ENCODE measurements around the gene ZMYND8.
"Not testable (repeated sequence)": the region's sequence is repeated elsewhere in the genome, so short reads cannot be mapped to it uniquely, and the experiment has no call there.

ZMYND8 gene

DNA sequence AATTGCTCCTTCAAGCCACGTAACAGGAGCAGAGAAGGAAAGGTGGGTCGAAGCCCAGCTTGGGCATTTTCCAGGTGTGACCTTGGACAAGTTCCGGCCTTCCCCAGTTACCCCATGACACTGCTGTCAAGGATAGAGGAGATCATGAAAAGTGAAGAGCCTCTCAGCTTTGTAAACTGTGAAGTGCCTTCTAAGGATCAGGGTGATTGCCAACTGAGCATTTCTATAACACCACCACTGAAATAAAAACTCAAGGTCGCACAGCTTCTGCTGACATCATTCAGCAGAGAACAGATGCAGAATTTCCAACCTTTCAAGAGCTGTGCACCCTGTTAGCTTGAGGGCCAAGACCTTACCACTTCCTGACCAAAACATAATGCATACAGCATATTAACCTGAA is 24.0 kb upstream of the ZMYND8 start:
- no peak for TF ChIP-seq ZNF274 (IDR thresholded peaks at IDR 0.05; ENCODE audit: low read depth, low read length)
- H3K4me3 ChIP-seq (ENCODE audit: low read length), result no peak overlapping the region

DNA sequence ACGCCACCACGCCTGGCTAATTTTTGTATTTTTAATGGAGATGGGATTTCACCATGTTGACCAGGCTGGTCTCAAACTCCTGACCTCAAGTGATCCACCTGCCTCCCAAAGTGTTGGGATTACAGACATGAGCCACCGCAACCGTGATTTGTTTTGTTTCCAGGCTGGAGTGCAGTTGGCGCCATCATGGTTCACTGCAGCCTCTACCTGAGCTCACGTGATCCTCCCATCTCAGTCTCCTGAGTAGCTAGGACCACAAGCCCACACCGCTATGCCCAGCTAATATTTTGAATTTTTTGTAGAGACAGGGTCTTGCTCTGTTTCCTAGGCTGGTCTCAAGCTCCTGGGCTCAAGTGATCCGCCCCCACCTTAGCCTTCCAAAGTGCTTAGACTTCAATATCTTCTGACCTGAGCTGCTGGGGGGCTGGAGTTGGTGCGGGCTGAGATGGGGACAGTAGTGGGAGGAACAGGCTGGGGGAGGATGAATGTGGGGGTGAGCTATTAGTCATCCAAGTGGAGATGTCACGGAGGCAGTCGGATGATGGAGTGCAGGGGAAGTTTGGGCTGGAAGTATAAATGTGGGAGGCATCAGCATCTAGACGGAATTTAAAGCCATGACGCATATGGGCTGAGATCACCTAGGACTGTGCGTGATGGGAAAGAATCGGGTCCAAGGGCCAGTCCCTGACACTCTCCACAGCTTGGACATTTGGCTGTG is 23.1 kb upstream of the ZMYND8 start:
- no peak for TF ChIP-seq ZNF274 (IDR thresholded peaks at IDR 0.05; ENCODE audit: low read depth, low read length)
- H3K4me3 ChIP-seq (ENCODE audit: low read length), result no peak overlapping the region

DNA sequence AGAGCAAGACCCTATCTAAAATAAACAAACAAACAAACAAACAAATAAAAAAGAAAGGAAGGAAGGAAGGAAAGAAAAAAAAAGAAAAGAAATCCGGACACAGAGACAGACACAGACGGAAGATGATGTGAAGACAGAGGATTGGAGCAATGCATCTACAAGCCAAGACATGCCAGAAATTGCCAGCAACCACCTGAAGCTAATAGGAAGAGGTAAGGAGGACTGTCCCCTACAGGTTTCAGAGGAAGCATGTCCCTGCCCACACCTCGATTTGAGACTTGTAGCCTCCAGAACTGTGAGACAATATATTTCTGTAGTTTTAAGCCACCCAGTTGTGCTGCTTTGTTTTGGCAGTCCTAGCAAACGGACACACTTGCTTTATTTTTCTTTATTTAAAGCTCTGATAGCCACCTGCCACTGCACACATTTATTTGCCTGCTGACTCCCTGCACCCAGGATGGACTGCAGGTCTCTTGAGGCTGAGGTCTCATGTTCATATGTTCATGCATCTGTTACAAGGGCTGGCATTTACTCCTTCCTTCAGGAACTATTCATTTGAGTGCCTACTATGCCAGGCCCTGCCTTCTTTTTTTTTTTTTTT is 20.7 kb upstream of the ZMYND8 start:
- H3K4me3 ChIP-seq (ENCODE audit: low read length), result no peak overlapping the region
- TF ChIP-seq ZNF274 (IDR thresholded peaks at IDR 0.05; ENCODE audit: low read depth, low read length), result no peak

DNA sequence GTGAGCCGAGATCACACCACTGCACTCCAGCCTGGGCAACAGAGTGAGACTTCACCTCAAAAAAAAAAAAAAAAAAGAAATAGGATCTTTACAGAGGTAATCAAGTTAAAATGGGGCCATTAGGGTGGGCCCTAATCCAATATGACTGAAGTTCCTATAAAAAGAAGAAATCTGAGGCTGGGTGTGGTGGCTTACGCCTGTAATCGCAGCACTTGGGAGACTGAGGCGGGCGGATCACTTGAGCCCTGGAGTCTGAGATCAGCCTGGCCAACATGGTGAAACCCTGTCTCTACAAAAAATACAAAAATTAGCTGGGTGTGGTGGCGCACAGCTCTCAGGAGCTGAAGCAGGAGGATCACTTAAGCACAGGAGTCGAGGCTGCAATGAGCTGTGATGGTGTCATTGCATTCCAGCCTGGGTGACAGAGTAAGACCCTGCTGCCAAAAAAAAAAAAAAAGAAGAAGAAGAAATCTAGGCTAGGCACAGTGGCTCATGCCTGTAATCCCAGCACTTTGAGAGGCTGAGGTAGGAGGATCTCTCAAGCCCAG is 19.7 kb upstream of the ZMYND8 start:
- H3K4me3 ChIP-seq (ENCODE audit: low read length), result not testable (repeated sequence)

DNA sequence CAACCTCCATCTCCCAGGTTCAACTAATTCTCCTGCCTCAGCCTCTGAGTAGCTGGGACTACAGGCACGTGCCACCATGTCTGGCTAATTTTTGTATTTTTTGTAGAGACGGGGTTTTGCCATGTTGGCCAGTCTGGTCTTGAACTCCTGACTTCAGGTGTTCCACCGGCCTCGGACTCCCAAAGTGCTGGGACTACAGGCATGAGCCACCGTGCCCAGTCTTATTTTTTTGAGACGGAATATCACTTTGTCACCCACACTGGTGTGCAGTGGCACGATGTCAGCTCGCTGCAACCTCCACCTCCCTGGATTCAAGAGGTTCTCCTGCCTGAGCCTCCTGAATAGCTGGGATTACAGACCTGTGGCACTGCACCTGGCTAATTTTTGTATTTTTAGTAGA is 17.6 kb upstream of the ZMYND8 start:
- not testable (repeated sequence) for H3K4me3 ChIP-seq (ENCODE audit: low read length)

GRCh38 chr20:47373206-47373733 is 16.8 kb upstream of the ZMYND8 start:
- no peak for TF ChIP-seq ZNF274 (IDR thresholded peaks at IDR 0.05; ENCODE audit: low read depth, low read length)
- H3K4me3 ChIP-seq (ENCODE audit: low read length), result no peak overlapping the region

- no peak overlapping the region for H3K4me3 ChIP-seq (ENCODE audit: low read length)
- no peak for TF ChIP-seq ZNF274 (IDR thresholded peaks at IDR 0.05; ENCODE audit: low read depth, low read length)
Observed at GRCh38 chr20:47370850-47371782, 14.6 kb upstream of the ZMYND8 start.

DNA sequence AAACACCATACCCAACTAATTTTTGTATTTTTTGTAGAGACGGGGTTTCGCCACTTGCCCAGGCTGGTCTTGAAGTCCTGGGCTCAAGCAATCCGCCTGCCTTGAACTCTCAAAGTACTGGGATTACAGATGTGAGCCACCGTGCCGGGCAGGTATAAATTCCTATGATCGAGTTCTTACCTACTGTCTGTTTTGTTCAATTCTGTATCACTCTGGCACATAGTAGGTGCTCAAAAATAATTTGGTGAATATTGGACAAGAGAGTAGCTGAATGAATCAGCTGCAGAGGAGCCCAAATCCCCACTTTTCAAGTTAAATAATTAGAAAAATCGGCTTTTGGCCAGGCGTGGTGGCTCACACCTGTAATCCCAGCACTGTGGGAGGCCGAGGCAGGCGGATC is 13.7 kb upstream of the ZMYND8 start:
- TF ChIP-seq ZNF274 (IDR thresholded peaks at IDR 0.05; ENCODE audit: low read depth, low read length), result no peak
- H3K4me3 ChIP-seq (ENCODE audit: low read length), result no peak overlapping the region

- no peak overlapping the region for H3K4me3 ChIP-seq (ENCODE audit: low read length)
- no peak for TF ChIP-seq ZNF274 (IDR thresholded peaks at IDR 0.05; ENCODE audit: low read depth, low read length)
Observed at GRCh38 chr20:47368301-47368700, 11.8 kb upstream of the ZMYND8 start.

GRCh38 chr20:47366301-47366700 is 9.8 kb upstream of the ZMYND8 start:
- not testable (repeated sequence) for H3K4me3 ChIP-seq (ENCODE audit: low read length)

DNA sequence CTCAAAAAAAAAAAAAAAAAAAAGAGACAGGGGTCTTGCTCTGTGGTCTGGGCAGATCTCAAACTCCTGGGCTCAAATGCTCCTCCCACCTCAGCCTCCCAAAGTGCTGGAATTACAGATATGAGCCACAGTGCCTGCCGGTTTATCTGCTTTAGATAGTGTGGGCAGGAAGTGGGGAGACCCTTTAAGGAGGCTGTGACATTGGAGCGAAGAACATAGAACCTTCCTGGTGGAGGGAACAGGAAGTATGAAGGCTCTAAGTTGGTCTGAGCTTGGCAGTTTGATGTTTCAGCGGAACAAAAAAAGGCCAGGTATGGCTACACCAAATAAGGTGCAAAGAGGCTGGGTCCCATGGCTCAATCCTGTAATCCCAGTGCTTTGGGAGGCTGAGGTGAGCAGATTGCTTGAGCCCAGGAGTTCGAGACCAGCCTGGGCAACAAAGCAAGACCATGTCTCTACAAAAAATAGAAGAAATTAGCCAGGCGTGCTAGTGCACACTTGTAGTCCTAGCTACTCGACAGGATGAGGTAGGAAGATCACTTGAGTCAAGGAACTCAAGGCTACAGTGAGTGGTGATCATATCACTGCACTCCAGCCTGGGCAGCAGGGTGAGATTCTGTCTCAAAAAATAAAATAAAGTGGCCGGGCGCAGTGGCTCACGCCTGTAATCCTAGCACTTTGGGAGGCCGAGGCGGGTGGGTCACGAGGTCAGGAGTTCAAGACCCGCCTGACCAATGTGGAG is 8.7 kb upstream of the ZMYND8 start:
- no peak for TF ChIP-seq ZNF274 (IDR thresholded peaks at IDR 0.05; ENCODE audit: low read depth, low read length)
- no peak overlapping the region for H3K4me3 ChIP-seq (ENCODE audit: low read length)

GRCh38 chr20:47362361-47363219 is 6.1 kb upstream of the ZMYND8 start:
- TF ChIP-seq ZNF274 (IDR thresholded peaks at IDR 0.05; ENCODE audit: low read depth, low read length), result no peak
- no peak overlapping the region for H3K4me3 ChIP-seq (ENCODE audit: low read length)

Measured in GM08714 (cell line).